Lower leg skin (tissue), 3 donors: ENCODE measurements around the gene CEP104.

ENCODE experiments used
- CTCF ChIP-seq, 3 donors: fragments of 450-650 bp; IDR thresholded peaks; one replicate each; pipeline ENCODE4 v1.5.1; 2016; ENCODE audit warnings: antibody characterized with exemption in 3 of 3, mild to moderate bottlenecking in 3 of 3, moderate library complexity in 2 of 3
- POLR2A ChIP-seq, 2 donors: fragments of 450-650 bp; IDR thresholded peaks; one replicate each; pipeline ENCODE4 v1.6.1; 2016 to 2017; ENCODE audit warnings: antibody characterized with exemption in 2 of 2, mild to moderate bottlenecking in 1 of 2, moderate library complexity in 1 of 2

GRCh38 chr1:3864884-3865283 lies 7.9 kb upstream of the CEP104 start:
- TF ChIP-seq CTCF (IDR thresholded peaks at IDR 0.05) (no peak), POLR2A (IDR thresholded peaks at IDR 0.05) (no peak)
